Stomach (tissue), 4 donors: ENCODE results near the gene ADAMTS12.

ENCODE experiments used
- EP300 ChIP-seq: sonication (generic); formaldehyde crosslinking; IDR thresholded peaks from one replicate; pipeline ENCODE4 v1.6.1; 2017; ENCODE audit warnings: antibody characterized with exemption
- POLR2A ChIP-seq, 4 donors: fragments of 450-650 bp; IDR thresholded peaks; one replicate each; pipeline ENCODE4 v1.6.1; 2016; ENCODE audit warnings: antibody characterized with exemption in 4 of 4, control low read depth in 2 of 4, mild to moderate bottlenecking in 1 of 4, moderate library complexity in 1 of 4
- POLR2AphosphoS5 ChIP-seq, 3 donors: sonication (generic); formaldehyde crosslinking; IDR thresholded peaks; one replicate each; pipeline ENCODE4 v1.6.1; 2016; ENCODE audit warnings: antibody characterized with exemption in 3 of 3
- TF ChIP-seq, protein P1 (sequence below), 7 experiments: fragments of 450-650 bp in 4 of 7; fragments of 200-600 bp in 3 of 7; sonication (generic) in 3 of 7; IDR thresholded peaks; one replicate each; pipeline ENCODE4 v1.5.1; 2016 to 2019; ENCODE audit warnings: antibody characterized with exemption in 7 of 7, control low read depth in 2 of 7, mild to moderate bottlenecking in 1 of 7

DNA sequence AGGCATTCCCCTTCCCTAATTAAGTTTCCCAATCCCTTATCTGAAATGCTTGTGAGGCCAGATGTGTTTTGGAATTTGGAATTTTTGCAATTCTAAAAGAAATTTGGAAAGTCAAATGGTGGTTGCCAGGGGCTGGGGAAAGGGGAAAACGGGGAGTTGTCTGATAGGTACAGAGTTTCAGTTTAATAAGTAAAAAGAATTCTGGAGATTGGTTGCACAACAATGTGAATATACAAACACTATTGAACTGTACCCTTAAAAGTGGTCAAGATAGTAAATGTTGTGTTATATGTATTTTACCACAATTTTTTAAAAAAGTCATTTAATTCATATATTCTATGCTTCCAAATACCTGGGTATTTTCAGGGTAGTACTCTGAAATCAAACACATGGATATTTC, 154.5 kb downstream of the ADAMTS12 start:
- TF ChIP-seq, protein P1, sequence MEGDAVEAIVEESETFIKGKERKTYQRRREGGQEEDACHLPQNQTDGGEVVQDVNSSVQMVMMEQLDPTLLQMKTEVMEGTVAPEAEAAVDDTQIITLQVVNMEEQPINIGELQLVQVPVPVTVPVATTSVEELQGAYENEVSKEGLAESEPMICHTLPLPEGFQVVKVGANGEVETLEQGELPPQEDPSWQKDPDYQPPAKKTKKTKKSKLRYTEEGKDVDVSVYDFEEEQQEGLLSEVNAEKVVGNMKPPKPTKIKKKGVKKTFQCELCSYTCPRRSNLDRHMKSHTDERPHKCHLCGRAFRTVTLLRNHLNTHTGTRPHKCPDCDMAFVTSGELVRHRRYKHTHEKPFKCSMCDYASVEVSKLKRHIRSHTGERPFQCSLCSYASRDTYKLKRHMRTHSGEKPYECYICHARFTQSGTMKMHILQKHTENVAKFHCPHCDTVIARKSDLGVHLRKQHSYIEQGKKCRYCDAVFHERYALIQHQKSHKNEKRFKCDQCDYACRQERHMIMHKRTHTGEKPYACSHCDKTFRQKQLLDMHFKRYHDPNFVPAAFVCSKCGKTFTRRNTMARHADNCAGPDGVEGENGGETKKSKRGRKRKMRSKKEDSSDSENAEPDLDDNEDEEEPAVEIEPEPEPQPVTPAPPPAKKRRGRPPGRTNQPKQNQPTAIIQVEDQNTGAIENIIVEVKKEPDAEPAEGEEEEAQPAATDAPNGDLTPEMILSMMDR (IDR thresholded peaks at IDR 0.05): no peak
- TF ChIP-seq POLR2A (IDR thresholded peaks at IDR 0.05): no peak
- TF ChIP-seq POLR2AphosphoS5 (IDR thresholded peaks at IDR 0.05): no peak
- TF ChIP-seq EP300: no peak
